MM.1S (cell line): ENCODE measurements around the gene GBGT1.
"Not testable (repeated sequence)": the region's sequence is repeated elsewhere in the genome, so short reads cannot be mapped to it uniquely, and the experiment has no call there.

Source experiments
- DNase-seq: peaks from one replicate; pipeline ENCODE4 v3.0.0-alpha.2; 2015
- H2AFZ ChIP-seq: fragments of 300-600 bp; sonication (generic); 2 replicates; pipeline ENCODE4 v1.6.0; 2016; ENCODE audit warnings: antibody characterized with exemption, low read length
- H3F3A ChIP-seq: fragments of 300-600 bp; sonication (generic); 2 replicates; pipeline ENCODE4 v1.6.1; 2016; ENCODE audit warnings: mild to moderate bottlenecking, antibody characterized with exemption, low read length, moderate library complexity, mixed read lengths; ENCODE audit not compliant: insufficient read depth
- H3K27ac ChIP-seq: fragments of 300-600 bp; sonication (generic); 2 replicates; pipeline ENCODE4 v1.5.1; 2016; ENCODE audit warnings: mild to moderate bottlenecking, low read length
- H3K27me3 ChIP-seq: fragments of 300-600 bp; sonication (generic); replicated peaks from 2 replicates; pipeline ENCODE4 v1.6.0; 2016; ENCODE audit warnings: low read length; ENCODE audit not compliant: insufficient read depth
- H3K36me3 ChIP-seq: fragments of 300-600 bp; sonication (generic); replicated peaks from 2 replicates; pipeline ENCODE4 v1.6.1; 2016; ENCODE audit warnings: mild to moderate bottlenecking, low read length, mixed read lengths; ENCODE audit not compliant: insufficient read depth
- H3K4me1 ChIP-seq: fragments of 300-600 bp; sonication (generic); 2 replicates; pipeline ENCODE4 v1.6.1; 2016; ENCODE audit warnings: low read length, mixed read lengths
- H3K4me2 ChIP-seq: fragments of 300-600 bp; sonication (generic); 2 replicates; pipeline ENCODE4 v1.6.0; 2016; ENCODE audit warnings: low read depth, low read length
- H3K4me3 ChIP-seq: fragments of 300-600 bp; sonication (generic); 2 replicates; pipeline ENCODE4 v1.5.1; 2016; ENCODE audit warnings: low read length, mixed read lengths
- H3K79me2 ChIP-seq: fragments of 300-600 bp; sonication (generic); 2 replicates; pipeline ENCODE4 v1.6.1; 2016; ENCODE audit warnings: mixed run types, low read length, mixed read lengths
- H3K9ac ChIP-seq: fragments of 300-600 bp; sonication (generic); 2 replicates; pipeline ENCODE4 v1.6.1; 2016; ENCODE audit warnings: low read length, mixed read lengths
- H3K9me2 ChIP-seq: fragments of 300-600 bp; sonication (generic); replicated peaks from 2 replicates; pipeline ENCODE4 v1.6.1; 2016; ENCODE audit warnings: mild to moderate bottlenecking, low read length, mixed read lengths; ENCODE audit not compliant: insufficient read depth
- H3K9me3 ChIP-seq: fragments of 300-600 bp; sonication (generic); replicated peaks from 2 replicates; pipeline ENCODE4 v1.6.1; 2016; ENCODE audit warnings: mild to moderate bottlenecking, low read length, mixed read lengths; ENCODE audit not compliant: insufficient read depth
- H4K20me1 ChIP-seq: fragments of 300-600 bp; sonication (generic); 2 replicates; pipeline ENCODE4 v1.6.1; 2016; ENCODE audit warnings: mild to moderate bottlenecking, low read length, moderate library complexity, mixed read lengths; ENCODE audit not compliant: insufficient read depth
- EZH2 ChIP-seq: fragments of 300-600 bp; sonication (generic); optimal IDR thresholded peaks from 2 replicates; pipeline ENCODE3; 2017; ENCODE audit warnings: low read depth, mild to moderate bottlenecking, antibody characterized with exemption, low read length, mixed read lengths
- EZH2phosphoT487 ChIP-seq: fragments of 300-600 bp; sonication (generic); IDR thresholded peaks from 2 replicates; pipeline ENCODE4 v1.6.1; 2018; ENCODE audit warnings: antibody characterized with exemption, low read length
- TF ChIP-seq, protein P1 (sequence below): fragments of 300-600 bp; sonication (generic); IDR thresholded peaks from 2 replicates; pipeline ENCODE4 v1.5.1; 2016; ENCODE audit warnings: antibody characterized with exemption, low read length, mixed read lengths

Gene GBGT1

DNA sequence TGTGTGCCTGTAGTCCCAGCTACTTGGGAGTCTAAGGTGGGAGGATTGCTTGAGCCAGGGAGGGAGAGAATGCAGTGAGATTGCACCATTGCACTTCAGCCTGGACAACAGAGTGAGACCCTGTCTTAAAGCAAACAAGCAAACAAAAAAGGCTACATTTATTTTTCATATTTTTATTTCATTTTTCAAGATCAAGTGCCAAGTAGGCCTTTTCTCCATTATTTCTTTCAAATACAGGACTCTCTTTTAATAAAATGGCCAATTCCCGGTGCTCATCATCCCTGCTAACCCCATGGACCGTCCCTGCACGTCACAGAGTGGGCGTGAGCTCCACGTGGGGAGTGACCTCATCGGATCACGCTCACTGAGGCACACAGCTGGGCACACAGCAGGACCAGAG, 9.3 kb upstream of the GBGT1 start:
- Histone ChIP-seq H3K9ac (no peak overlapping the region), H3F3A (no peaks in the 10 kb centered on the region), H3K9me2 (no peaks in the 10 kb centered on the region), H2AFZ (no peak overlapping the region), H3K4me1 (no peaks in the 10 kb centered on the region), H3K79me2 (no peaks in the 10 kb centered on the region), H3K36me3 (no peaks in the 10 kb centered on the region), H3K27me3 (peaks cover 93% of the 10 kb centered on the region), H3K4me2 (no peak overlapping the region), H3K4me3 (no peak overlapping the region), H4K20me1 (no peaks in the 10 kb centered on the region), H3K27ac (no peak overlapping the region), H3K9me3 (no peaks in the 10 kb centered on the region)
- DNase-seq = no peak
- TF ChIP-seq EZH2 (no peak), EZH2phosphoT487 (no peak)
- TF ChIP-seq, protein P1, sequence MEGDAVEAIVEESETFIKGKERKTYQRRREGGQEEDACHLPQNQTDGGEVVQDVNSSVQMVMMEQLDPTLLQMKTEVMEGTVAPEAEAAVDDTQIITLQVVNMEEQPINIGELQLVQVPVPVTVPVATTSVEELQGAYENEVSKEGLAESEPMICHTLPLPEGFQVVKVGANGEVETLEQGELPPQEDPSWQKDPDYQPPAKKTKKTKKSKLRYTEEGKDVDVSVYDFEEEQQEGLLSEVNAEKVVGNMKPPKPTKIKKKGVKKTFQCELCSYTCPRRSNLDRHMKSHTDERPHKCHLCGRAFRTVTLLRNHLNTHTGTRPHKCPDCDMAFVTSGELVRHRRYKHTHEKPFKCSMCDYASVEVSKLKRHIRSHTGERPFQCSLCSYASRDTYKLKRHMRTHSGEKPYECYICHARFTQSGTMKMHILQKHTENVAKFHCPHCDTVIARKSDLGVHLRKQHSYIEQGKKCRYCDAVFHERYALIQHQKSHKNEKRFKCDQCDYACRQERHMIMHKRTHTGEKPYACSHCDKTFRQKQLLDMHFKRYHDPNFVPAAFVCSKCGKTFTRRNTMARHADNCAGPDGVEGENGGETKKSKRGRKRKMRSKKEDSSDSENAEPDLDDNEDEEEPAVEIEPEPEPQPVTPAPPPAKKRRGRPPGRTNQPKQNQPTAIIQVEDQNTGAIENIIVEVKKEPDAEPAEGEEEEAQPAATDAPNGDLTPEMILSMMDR = no peak

DNA sequence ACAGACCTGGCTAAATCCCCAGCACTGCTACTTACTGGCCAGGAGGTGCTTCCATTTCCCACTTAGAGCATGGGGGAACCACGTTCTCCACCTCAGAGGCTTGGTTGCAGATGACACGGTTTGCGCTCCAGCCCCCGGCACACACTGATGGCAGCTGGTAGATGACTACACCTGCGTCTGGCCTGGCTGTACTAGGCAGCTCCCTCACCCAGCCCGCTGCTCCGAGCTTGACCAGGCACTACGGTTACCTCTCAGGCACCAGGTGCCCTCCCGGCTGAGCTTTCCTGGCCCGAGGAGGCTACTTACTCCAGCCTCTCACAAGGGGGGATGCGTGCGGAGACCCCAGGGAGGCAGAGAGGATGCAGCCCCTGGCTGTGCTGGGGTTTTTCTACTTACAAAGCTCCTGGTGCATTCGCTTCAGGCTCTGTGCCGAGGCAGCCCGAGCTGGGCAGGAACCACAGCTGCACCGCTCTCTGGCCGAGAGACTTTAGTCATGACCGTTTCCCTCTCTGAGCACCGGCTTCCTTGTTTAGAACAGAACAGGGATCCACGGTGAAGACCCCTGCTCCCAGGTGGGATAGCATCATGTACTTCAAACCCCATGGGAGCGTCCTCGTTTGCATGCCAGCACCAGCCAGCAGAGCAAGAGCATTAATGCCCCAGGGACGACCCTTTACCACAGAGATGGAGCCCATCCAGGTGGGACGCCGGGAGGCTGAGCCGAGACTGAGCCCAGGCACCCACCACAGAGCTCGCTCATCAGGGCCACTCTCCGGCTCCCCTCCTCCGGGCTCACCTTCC, 7.6 kb upstream of the GBGT1 start:
- TF ChIP-seq EZH2 = no peak
- TF ChIP-seq, protein P1 = no peak
- no peak for TF ChIP-seq EZH2phosphoT487
- DNase-seq = no peak
- Histone ChIP-seq H4K20me1 (no peaks in the 10 kb centered on the region), H2AFZ (no peak overlapping the region), H3K79me2 (no peaks in the 10 kb centered on the region), H3K27me3 (peaks cover 93% of the 10 kb centered on the region), H3K27ac (no peak overlapping the region), H3K9me3 (no peaks in the 10 kb centered on the region), H3K4me2 (no peak overlapping the region), H3K4me3 (no peak overlapping the region), H3K9ac (no peak overlapping the region), H3K36me3 (no peaks in the 10 kb centered on the region), H3K4me1 (no peaks in the 10 kb centered on the region), H3K9me2 (no peaks in the 10 kb centered on the region), H3F3A (no peaks in the 10 kb centered on the region)

DNA sequence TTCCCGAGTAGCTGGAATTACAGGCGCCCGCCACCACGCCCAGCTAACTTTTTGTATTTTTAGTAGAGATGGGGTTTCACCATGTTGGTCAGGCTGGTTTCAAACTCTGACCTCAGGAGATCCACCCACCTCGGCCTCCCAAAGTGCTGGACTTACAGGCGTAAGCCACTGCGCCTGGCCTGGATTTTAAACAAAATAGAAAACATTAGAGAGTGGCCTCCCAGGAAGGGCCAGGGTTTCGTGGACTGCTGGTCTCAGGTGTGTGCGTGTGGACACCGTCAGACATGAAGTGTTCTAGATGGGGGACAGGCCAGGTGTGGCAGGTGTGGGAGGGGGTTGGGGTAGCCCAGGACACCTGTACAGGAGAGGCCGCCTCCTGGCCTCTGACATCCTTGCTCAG, 7.0 kb upstream of the GBGT1 start:
- Histone ChIP-seq H3K27ac (no peak overlapping the region), H3K9ac (no peak overlapping the region), H3F3A (no peaks in the 10 kb centered on the region), H3K4me3 (no peak overlapping the region), H3K36me3 (no peaks in the 10 kb centered on the region), H3K9me3 (no peaks in the 10 kb centered on the region), H3K9me2 (no peaks in the 10 kb centered on the region), H4K20me1 (no peaks in the 10 kb centered on the region), H3K79me2 (no peaks in the 10 kb centered on the region), H3K27me3 (peaks cover 93% of the 10 kb centered on the region), H3K4me2 (no peak overlapping the region), H2AFZ (no peak overlapping the region), H3K4me1 (no peaks in the 10 kb centered on the region)
- TF ChIP-seq EZH2 (no peak), EZH2phosphoT487 (no peak)
- TF ChIP-seq, protein P1 = no peak
- DNase-seq = no peak

DNA sequence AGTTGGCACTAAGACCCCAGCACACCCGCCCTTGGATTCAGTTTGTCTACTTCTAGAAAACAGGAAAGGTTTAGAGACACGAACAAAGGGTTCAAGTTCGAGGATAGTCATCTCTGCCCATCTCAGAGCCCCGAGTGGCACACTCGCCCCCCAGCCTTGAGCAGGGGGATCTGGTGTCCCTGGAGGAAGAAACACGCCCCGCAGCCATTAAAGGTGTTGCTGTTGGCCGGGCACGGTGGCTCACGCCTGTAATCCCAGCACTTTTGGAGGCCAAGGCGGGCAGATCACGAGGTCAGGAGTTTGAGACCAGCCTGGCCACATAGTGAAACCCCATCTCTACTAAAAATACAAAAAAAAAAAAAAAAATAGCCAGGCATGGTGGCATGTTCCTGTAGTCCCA, 6.0 kb upstream of the GBGT1 start:
- H3K9me2 ChIP-seq, H2AFZ ChIP-seq, H3K9ac ChIP-seq, H3K4me1 ChIP-seq, H3F3A ChIP-seq, H3K4me3 ChIP-seq, DNase-seq, H4K20me1 ChIP-seq, H3K36me3 ChIP-seq, H3K79me2 ChIP-seq, H3K4me2 ChIP-seq, H3K9me3 ChIP-seq, H3K27ac ChIP-seq: not testable (repeated sequence)
- peaks cover 93% of the 10 kb centered on the region for H3K27me3 ChIP-seq
